Liver (tissue), 9 donors: Measurements from ENCODE around the gene FAM43B. TPM values are rescaled to one million over a fixed set of nuclear protein-coding genes. Genes with fewer than 3 reads are reported as not detected.

ENCODE experiments used
- DNase-seq: peaks from one replicate; pipeline ENCODE4 v3.0.0-alpha.2; 2017; ENCODE audit warnings: low spot score
- H3K27ac ChIP-seq, 2 donors: one replicate each; pipeline ENCODE4 v1.7.0; 2013; ENCODE audit warnings: inconsistent platforms in 2 of 2, low read length in 2 of 2, control low read depth in 1 of 2, low read depth in 1 of 2, mild to moderate bottlenecking in 1 of 2
- H3K27me3 ChIP-seq, 4 donors: one replicate each; pipeline versions ENCODE4 v1.6.1 to v1.7.0; 2013; ENCODE audit warnings: low read length in 3 of 4, inconsistent platforms in 1 of 4, mild to moderate bottlenecking in 1 of 4, moderate library complexity in 1 of 4; ENCODE audit not compliant: control insufficient read depth in 4 of 4, insufficient read depth in 4 of 4
- H3K36me3 ChIP-seq, 4 donors: one replicate each; pipeline versions ENCODE4 v1.6.1 to v1.7.0; 2013; ENCODE audit warnings: low read length in 3 of 4, mild to moderate bottlenecking in 3 of 4, low read depth in 1 of 4, moderate library complexity in 1 of 4; ENCODE audit not compliant: control insufficient read depth in 4 of 4, insufficient read depth in 3 of 4
- H3K4me1 ChIP-seq, 4 donors: one replicate each; pipeline versions ENCODE4 v1.6.1 to v1.7.0; 2013; ENCODE audit warnings: low read length in 3 of 4, mild to moderate bottlenecking in 3 of 4, moderate library complexity in 1 of 4; ENCODE audit not compliant: control insufficient read depth in 4 of 4, insufficient read depth in 4 of 4
- H3K4me3 ChIP-seq, 3 donors: one replicate each; pipeline versions ENCODE4 v1.6.1 to v1.7.0; 2013; ENCODE audit warnings: low read length in 3 of 3, control low read depth in 1 of 3, low read depth in 1 of 3, mild to moderate bottlenecking in 1 of 3
- H3K9ac ChIP-seq, 2 donors: one replicate each; pipeline ENCODE4 v1.7.0; 2013; ENCODE audit warnings: low read length in 2 of 2, mild to moderate bottlenecking in 2 of 2, moderate library complexity in 2 of 2, control low read depth in 1 of 2, low read depth in 1 of 2
- H3K9me3 ChIP-seq, 4 donors: one replicate each; pipeline versions ENCODE4 v1.6.1 to v1.7.0; 2013; ENCODE audit warnings: low read length in 3 of 4; ENCODE audit not compliant: control insufficient read depth in 4 of 4
- EGR1 ChIP-seq, 2 donors: IDR thresholded peaks; 2 replicates each; pipeline ENCODE4 v1.6.1; 2016 to 2018; ENCODE audit warnings: antibody characterized with exemption in 2 of 2, low read depth in 2 of 2
- FOXA1 ChIP-seq: IDR thresholded peaks from 2 replicates; pipeline ENCODE4 v1.6.1; 2016; ENCODE audit warnings: antibody characterized with exemption
- FOXA2 ChIP-seq: IDR thresholded peaks from 2 replicates; pipeline ENCODE4 v1.6.1; 2016; ENCODE audit warnings: antibody characterized with exemption
- GABPA ChIP-seq, 2 donors: IDR thresholded peaks in 1 of 2; conservative IDR thresholded peaks in 1 of 2; 2 replicates each; pipeline ENCODE4 v1.6.1; 2016; ENCODE audit warnings: antibody characterized with exemption in 2 of 2, mild to moderate bottlenecking in 1 of 2, moderate library complexity in 1 of 2
- HNF4A ChIP-seq, 2 donors: conservative IDR thresholded peaks; 2 replicates each; pipeline ENCODE4 v1.6.1; 2016; ENCODE audit warnings: antibody characterized with exemption in 2 of 2, mild to moderate bottlenecking in 2 of 2
- HNF4G ChIP-seq: IDR thresholded peaks from 2 replicates; pipeline ENCODE4 v1.6.1; 2016; ENCODE audit warnings: antibody characterized with exemption
- JUND ChIP-seq, 2 donors: IDR thresholded peaks; 2 replicates each; pipeline ENCODE4 v1.6.1; 2016; ENCODE audit warnings: antibody characterized with exemption in 2 of 2
- NR2F2 ChIP-seq: IDR thresholded peaks from 2 replicates; pipeline ENCODE4 v1.6.1; 2016; ENCODE audit warnings: antibody characterized with exemption
- RAD21 ChIP-seq, 2 donors: IDR thresholded peaks; 2 replicates each; pipeline ENCODE4 v1.6.1; 2016; ENCODE audit warnings: antibody characterized with exemption in 2 of 2, mild to moderate bottlenecking in 2 of 2
- RXRA ChIP-seq, 2 donors: IDR thresholded peaks; 2 replicates each; pipeline ENCODE4 v1.6.1; 2017 to 2018; ENCODE audit warnings: antibody characterized with exemption in 2 of 2, mild to moderate bottlenecking in 1 of 2
- SP1 ChIP-seq: IDR thresholded peaks from 2 replicates; pipeline ENCODE4 v1.6.1; 2018; ENCODE audit warnings: antibody characterized with exemption, mild to moderate bottlenecking
- TAF1 ChIP-seq: conservative IDR thresholded peaks from 2 replicates; pipeline ENCODE4 v1.6.1; 2016; ENCODE audit warnings: antibody characterized with exemption, mild to moderate bottlenecking
- YY1 ChIP-seq: IDR thresholded peaks from 2 replicates; pipeline ENCODE4 v1.6.1; 2016; ENCODE audit warnings: antibody characterized with exemption, mild to moderate bottlenecking
- WGBS: extraction: QIAGEN DNeasy Blood & Tissue Kit; methylation state at CpG from one replicate; pipeline ENCODE4 v1.1.7; 2013; 5-methylcytosine and 5-hydroxymethylcytosine counted together
- polyA plus RNA-seq, 2 donors: library from polyadenylated mRNA; stranded (reverse) in 1 of 2; unstranded in 1 of 2; fragments of 200-250 nt in 1 of 2; fragments of >200 nt in 1 of 2; fragmentation: Nextera tagmentation in 1 of 2; extraction: Ambion mirVana in 1 of 2; gene quantifications; one replicate each; pipeline versions ENCODE4 v1.2.1 to v1.2.3, GENCODE V29; 2013 to 2015
- total RNA-seq, 2 donors: library from RNA; depleted of rRNA; stranded (reverse); fragments of >200 nt; gene quantifications; one replicate each; pipeline ENCODE4 v1.2.3, GENCODE V29; 2014
- TF ChIP-seq, protein P1 (sequence below): IDR thresholded peaks from 2 replicates; pipeline ENCODE4 v1.6.1; 2016; ENCODE audit warnings: antibody characterized with exemption
- TF ChIP-seq, protein P2 (sequence below): IDR thresholded peaks from 2 replicates; pipeline ENCODE4 v1.6.1; 2016; ENCODE audit warnings: antibody characterized with exemption
- TF ChIP-seq, protein P3 (sequence below): fragments of 150-350 bp; IDR thresholded peaks from 2 replicates; pipeline ENCODE4 v1.5.1; 2017; ENCODE audit warnings: improper control_type of control experiment, low read depth, low read length; ENCODE audit not compliant: missing input control
- TF ChIP-seq, protein P4 (sequence below): IDR thresholded peaks from 2 replicates; pipeline ENCODE4 v1.6.1; 2016; ENCODE audit warnings: antibody characterized with exemption
- TF ChIP-seq, protein P5 (sequence below): IDR thresholded peaks from 2 replicates; pipeline ENCODE4 v1.6.1; 2016; ENCODE audit warnings: antibody characterized with exemption, mild to moderate bottlenecking
- donor health status: healthy.
- donor health status: healthy.
- donor health status: healthy.
- donor health status: healthy.
- donor health status: healthy.

The FAM43B gene
- total and polyA plus RNA-seq, 4 donors, result 0.06 to 0.09 (median 0.07) TPM

DNA sequence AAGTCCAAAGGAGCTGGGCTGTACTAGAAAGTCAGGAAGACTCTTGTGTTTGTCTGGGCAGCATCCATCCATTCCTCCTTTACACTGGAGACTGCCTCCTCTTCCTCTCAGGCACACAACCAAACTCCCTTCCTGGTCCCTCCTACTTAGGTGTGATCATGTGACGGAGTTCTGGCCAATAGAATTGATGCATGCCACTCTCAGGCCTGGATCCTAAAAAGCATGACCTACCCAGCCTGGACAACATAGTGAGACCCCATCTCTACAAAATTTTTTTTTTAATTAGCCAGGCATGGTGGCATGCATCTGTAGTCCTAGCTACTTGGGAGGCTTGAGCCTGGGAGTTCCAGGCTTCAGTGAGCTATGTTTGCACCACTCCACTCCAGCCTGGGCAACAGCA, 8.6 kb downstream of the FAM43B start:
- 71% methylated on average over 1 of the region's 1 CpG for WGBS
- no peak for DNase-seq
- H3K27ac ChIP-seq, result no peak overlapping the region

DNA sequence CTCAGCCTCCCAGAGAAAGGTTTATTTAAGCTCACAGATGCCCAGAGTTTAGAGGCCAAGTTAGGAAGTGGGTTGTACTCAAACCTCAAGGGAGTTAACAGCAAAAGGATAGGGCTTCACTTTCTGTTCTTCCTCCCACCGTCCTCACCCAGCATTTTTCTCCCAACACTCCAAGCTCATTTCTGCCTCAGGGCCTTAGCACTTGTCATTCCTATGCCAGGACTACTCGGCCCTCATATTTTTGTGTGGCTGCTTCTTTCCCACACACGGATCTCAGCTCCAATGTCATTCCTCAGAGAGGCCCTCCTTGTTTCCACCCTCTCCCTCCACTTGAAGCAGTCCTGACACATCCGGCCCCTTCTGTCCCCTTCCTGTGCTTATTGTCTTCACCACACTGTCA, 12.9 kb downstream of the FAM43B start:
- 67% methylated on average over 4 of the region's 4 CpGs for WGBS
- TF ChIP-seq, protein P1, sequence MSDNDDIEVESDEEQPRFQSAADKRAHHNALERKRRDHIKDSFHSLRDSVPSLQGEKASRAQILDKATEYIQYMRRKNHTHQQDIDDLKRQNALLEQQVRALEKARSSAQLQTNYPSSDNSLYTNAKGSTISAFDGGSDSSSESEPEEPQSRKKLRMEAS, result no peak
- TF ChIP-seq FOXA2 (no peak), RXRA (IDR thresholded peaks at IDR 0.05) (no peak), GABPA (IDR thresholded peaks at IDR 0.05 in 1 of 2, conservative IDR thresholded peaks at IDR 0.05 in 1 of 2) (no peak), NR2F2 (no peak), RAD21 (IDR thresholded peaks at IDR 0.05) (no peak), HNF4G (no peak), YY1 (no peak), JUND (IDR thresholded peaks at IDR 0.05) (no peak), TAF1 (no peak), HNF4A (conservative IDR thresholded peaks at IDR 0.05) (no peak), EGR1 (IDR thresholded peaks at IDR 0.05; ENCODE audit: low read depth in 2 of 2) (no peak), FOXA1 (no peak), SP1 (no peak)
- TF ChIP-seq, protein P2, sequence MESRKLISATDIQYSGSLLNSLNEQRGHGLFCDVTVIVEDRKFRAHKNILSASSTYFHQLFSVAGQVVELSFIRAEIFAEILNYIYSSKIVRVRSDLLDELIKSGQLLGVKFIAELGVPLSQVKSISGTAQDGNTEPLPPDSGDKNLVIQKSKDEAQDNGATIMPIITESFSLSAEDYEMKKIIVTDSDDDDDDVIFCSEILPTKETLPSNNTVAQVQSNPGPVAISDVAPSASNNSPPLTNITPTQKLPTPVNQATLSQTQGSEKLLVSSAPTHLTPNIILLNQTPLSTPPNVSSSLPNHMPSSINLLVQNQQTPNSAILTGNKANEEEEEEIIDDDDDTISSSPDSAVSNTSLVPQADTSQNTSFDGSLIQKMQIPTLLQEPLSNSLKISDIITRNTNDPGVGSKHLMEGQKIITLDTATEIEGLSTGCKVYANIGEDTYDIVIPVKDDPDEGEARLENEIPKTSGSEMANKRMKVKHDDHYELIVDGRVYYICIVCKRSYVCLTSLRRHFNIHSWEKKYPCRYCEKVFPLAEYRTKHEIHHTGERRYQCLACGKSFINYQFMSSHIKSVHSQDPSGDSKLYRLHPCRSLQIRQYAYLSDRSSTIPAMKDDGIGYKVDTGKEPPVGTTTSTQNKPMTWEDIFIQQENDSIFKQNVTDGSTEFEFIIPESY, result no peak
- TF ChIP-seq, protein P3, sequence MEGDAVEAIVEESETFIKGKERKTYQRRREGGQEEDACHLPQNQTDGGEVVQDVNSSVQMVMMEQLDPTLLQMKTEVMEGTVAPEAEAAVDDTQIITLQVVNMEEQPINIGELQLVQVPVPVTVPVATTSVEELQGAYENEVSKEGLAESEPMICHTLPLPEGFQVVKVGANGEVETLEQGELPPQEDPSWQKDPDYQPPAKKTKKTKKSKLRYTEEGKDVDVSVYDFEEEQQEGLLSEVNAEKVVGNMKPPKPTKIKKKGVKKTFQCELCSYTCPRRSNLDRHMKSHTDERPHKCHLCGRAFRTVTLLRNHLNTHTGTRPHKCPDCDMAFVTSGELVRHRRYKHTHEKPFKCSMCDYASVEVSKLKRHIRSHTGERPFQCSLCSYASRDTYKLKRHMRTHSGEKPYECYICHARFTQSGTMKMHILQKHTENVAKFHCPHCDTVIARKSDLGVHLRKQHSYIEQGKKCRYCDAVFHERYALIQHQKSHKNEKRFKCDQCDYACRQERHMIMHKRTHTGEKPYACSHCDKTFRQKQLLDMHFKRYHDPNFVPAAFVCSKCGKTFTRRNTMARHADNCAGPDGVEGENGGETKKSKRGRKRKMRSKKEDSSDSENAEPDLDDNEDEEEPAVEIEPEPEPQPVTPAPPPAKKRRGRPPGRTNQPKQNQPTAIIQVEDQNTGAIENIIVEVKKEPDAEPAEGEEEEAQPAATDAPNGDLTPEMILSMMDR, result no peak
- TF ChIP-seq, protein P4, sequence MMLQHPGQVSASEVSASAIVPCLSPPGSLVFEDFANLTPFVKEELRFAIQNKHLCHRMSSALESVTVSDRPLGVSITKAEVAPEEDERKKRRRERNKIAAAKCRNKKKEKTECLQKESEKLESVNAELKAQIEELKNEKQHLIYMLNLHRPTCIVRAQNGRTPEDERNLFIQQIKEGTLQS, result no peak
- TF ChIP-seq, protein P5, sequence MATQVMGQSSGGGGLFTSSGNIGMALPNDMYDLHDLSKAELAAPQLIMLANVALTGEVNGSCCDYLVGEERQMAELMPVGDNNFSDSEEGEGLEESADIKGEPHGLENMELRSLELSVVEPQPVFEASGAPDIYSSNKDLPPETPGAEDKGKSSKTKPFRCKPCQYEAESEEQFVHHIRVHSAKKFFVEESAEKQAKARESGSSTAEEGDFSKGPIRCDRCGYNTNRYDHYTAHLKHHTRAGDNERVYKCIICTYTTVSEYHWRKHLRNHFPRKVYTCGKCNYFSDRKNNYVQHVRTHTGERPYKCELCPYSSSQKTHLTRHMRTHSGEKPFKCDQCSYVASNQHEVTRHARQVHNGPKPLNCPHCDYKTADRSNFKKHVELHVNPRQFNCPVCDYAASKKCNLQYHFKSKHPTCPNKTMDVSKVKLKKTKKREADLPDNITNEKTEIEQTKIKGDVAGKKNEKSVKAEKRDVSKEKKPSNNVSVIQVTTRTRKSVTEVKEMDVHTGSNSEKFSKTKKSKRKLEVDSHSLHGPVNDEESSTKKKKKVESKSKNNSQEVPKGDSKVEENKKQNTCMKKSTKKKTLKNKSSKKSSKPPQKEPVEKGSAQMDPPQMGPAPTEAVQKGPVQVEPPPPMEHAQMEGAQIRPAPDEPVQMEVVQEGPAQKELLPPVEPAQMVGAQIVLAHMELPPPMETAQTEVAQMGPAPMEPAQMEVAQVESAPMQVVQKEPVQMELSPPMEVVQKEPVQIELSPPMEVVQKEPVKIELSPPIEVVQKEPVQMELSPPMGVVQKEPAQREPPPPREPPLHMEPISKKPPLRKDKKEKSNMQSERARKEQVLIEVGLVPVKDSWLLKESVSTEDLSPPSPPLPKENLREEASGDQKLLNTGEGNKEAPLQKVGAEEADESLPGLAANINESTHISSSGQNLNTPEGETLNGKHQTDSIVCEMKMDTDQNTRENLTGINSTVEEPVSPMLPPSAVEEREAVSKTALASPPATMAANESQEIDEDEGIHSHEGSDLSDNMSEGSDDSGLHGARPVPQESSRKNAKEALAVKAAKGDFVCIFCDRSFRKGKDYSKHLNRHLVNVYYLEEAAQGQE, result no peak
- H3K36me3 ChIP-seq, result no peaks in the 10 kb centered on the region

More for the DNA sequence above, 8.6 kb downstream of the FAM43B start:
- Histone ChIP-seq H3K9me3 (no peaks in the 10 kb centered on the region), H3K27me3 (no peaks in the 10 kb centered on the region), H3K36me3 (no peaks in the 10 kb centered on the region), H3K4me3 (no peak overlapping the region), H3K4me1 (no peaks in the 10 kb centered on the region), H3K9ac (no peak overlapping the region)
- TF ChIP-seq FOXA2 (no peak), JUND (IDR thresholded peaks at IDR 0.05) (no peak), HNF4G (no peak), HNF4A (conservative IDR thresholded peaks at IDR 0.05) (no peak), YY1 (no peak)
- TF ChIP-seq, protein P5, result no peak

More for the DNA sequence above, 12.9 kb downstream of the FAM43B start:
- no peaks in the 10 kb centered on the region for H3K9me3 ChIP-seq
- no peak overlapping the region for H3K27ac ChIP-seq
- no peaks in the 10 kb centered on the region for H3K27me3 ChIP-seq
- no peak overlapping the region for H3K4me3 ChIP-seq
- no peak overlapping the region for H3K9ac ChIP-seq
- H3K4me1 ChIP-seq, result no peaks in the 10 kb centered on the region
- DNase-seq, result no peak
